Measurements from ENCODE around the gene FAAP100. TPM values are rescaled to one million over a fixed set of nuclear protein-coding genes. Genes with fewer than 3 reads are reported as not detected.
A peak's percentile ranks its signal among the peaks of the same experiment; 100 is the strongest.

FAAP100 gene
- total RNA-seq, 2 experiments from 2014 or later, result 40.5 to 42.7 TPM

DNA sequence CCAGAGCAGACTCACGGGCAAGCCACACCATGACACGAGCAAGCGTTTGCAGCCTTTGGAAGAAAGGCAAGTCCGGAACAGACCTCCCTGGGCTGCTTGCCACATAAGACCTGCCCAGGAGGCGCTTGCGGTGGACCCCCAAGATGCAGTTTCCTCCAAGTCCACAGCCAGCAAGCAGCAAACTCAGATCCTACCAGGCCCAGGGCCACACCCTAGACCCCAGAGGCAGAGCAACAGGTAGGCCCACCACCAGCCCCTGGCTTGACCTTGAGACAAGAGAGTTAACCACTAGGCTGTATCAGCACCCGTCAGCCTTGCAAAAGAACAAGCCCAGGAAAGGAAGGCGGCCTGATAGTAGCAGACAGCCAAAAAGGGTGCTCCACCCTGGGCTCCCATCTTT is 2.3 kb downstream of the FAAP100 start:
- intact Hi-C loops (cut with micrococcal nuclease), result no loop called here
- Mint-ChIP-seq H3K36me3 (ENCODE audit: low read depth) (peaks cover 19% of the 10 kb centered on the region), H3K9me3 (no peaks in the 10 kb centered on the region), H3K27me3 (no peaks in the 10 kb centered on the region), H3K27ac (peak overlapping the region; percentile 38), H3K4me1 (ENCODE audit: low read depth) (peaks cover 35% of the 10 kb centered on the region), H3K4me3 (peak overlapping the region; percentile 87)
- ATAC-seq (no peak), DNase-seq (no peak)
- TF ChIP-seq, protein P1, sequence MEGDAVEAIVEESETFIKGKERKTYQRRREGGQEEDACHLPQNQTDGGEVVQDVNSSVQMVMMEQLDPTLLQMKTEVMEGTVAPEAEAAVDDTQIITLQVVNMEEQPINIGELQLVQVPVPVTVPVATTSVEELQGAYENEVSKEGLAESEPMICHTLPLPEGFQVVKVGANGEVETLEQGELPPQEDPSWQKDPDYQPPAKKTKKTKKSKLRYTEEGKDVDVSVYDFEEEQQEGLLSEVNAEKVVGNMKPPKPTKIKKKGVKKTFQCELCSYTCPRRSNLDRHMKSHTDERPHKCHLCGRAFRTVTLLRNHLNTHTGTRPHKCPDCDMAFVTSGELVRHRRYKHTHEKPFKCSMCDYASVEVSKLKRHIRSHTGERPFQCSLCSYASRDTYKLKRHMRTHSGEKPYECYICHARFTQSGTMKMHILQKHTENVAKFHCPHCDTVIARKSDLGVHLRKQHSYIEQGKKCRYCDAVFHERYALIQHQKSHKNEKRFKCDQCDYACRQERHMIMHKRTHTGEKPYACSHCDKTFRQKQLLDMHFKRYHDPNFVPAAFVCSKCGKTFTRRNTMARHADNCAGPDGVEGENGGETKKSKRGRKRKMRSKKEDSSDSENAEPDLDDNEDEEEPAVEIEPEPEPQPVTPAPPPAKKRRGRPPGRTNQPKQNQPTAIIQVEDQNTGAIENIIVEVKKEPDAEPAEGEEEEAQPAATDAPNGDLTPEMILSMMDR (IDR thresholded peaks at IDR 0.05), result no peak
- CTCF ChIA-PET, result no interaction called here
- POLR2A ChIA-PET, result interaction anchor here (0.5 kb wide), 1 partner anchor 11 kb away, joined by 3 read pairs; no protein-coding TSS in a partner anchor

DNA sequence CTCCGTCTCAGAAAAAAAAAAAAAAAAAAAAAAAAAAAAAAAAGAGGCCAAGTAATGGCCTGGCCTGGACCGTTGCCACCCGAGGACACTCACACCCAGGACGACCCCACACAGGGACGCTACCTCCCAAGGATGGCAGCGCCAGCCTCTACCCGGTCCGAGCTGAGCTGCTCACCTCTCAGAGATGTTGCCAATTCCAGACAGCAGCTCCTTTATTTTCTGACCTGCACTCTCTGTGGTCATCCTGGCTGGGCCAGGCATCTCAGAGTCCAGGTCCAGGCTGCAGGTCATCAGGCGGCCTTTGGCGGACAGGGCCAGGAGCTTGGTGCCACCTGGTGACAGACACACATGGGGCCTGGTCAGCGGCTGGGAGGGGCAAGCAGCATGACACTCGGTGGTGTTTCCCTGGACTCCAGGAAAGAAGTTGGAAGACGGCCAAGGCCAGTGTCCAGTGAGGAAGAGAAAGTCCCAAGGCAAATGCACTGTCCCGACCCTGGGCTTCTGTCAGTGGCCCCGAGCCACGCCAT is 3.1 kb downstream of the FAAP100 start:
- Mint-ChIP-seq H3K27ac (no peak overlapping the region), H3K27me3 (no peaks in the 10 kb centered on the region), H3K9me3 (no peaks in the 10 kb centered on the region), H3K36me3 (ENCODE audit: low read depth) (peaks cover 18% of the 10 kb centered on the region), H3K4me1 (ENCODE audit: low read depth) (peaks cover 31% of the 10 kb centered on the region), H3K4me3 (no peak overlapping the region)
- ChIA-PET CTCF (no interaction called here), POLR2A (no interaction called here)
- TF ChIP-seq, protein P1 (IDR thresholded peaks at IDR 0.05), result no peak
- DNase-seq, result no peak
- ATAC-seq, result no peak
- intact Hi-C loops (cut with micrococcal nuclease), result no loop called here

DNA sequence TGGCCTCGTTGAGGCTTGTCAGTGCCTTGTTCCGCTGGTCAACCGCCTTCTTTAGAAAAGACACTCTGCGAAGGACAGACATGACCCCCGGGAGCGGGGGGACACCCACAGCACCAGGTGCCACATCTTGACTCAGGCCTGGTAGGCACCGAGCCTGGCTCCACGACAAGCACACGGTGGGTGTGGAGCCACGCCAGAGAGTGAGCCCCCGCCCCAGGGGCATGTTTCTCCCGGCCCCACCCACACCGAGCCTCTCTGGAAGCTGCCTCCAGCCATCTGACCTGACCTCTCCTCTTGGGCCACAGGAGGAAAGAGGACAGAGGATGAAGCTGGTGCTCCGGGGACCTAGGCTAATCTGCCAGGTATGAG is 4.6 kb downstream of the FAAP100 start:
- ATAC-seq (no peak), DNase-seq (no peak)
- ChIA-PET CTCF (no interaction called here), POLR2A (interaction anchor here (0.6 kb wide), 1 partner anchor 31 kb away, joined by 3 read pairs; no protein-coding TSS in a partner anchor)
- Mint-ChIP-seq H3K27me3 (no peaks in the 10 kb centered on the region), H3K4me3 (no peak overlapping the region), H3K9me3 (no peaks in the 10 kb centered on the region), H3K27ac (no peak overlapping the region), H3K36me3 (ENCODE audit: low read depth) (peaks cover 15% of the 10 kb centered on the region), H3K4me1 (ENCODE audit: low read depth) (peaks cover 23% of the 10 kb centered on the region)
- intact Hi-C loops (cut with micrococcal nuclease), result no loop called here
- TF ChIP-seq, protein P1 (IDR thresholded peaks at IDR 0.05), result no peak

DNA sequence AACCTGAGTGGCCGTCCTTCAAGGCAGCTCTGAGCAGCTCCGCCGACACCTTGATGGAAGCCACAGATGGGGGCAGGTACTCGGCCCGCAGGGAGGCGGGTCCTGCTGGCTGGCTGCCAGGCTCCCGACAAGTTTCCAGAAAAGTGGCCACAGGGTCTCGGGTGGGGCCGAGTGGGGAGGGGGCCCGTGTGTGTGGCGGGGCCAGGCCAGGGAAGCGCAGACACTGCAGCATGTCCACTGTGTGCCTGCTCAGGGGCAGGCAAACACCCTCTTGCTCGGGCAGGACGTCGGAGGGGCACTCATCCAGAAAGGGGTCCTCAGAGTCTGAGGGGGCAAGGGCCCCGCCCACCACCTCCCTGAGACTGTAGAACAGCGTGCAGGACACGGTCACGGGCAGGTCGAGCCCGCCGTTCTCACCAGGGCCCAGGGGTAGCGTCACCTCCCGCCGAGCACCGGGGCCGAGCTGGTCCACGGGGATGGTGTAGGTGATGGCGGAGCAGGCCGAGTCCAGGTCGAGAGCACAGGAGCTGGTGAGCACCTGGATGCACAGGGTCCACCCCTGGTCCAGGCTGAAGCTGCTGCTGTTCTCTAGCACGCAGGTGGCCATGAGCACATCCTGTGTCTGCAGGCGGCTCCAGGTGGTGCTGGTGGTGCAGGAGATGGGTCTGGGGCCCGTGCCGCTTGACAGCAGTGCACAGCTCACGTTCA is 5.1 kb downstream of the FAAP100 start:
- Mint-ChIP-seq H3K9me3 (no peaks in the 10 kb centered on the region), H3K4me3 (no peak overlapping the region), H3K27me3 (no peaks in the 10 kb centered on the region), H3K36me3 (ENCODE audit: low read depth) (peaks cover 15% of the 10 kb centered on the region), H3K4me1 (ENCODE audit: low read depth) (peaks cover 23% of the 10 kb centered on the region), H3K27ac (no peak overlapping the region)
- intact Hi-C loops (cut with micrococcal nuclease), result no loop called here
- DNase-seq (no peak), ATAC-seq (no peak)
- ChIA-PET POLR2A (interaction anchor here (0.9 kb wide), 1 partner anchor 18 kb away, joined by 3 read pairs; no protein-coding TSS in a partner anchor), CTCF (no interaction called here)
- TF ChIP-seq, protein P1 (IDR thresholded peaks at IDR 0.05), result no peak

DNA sequence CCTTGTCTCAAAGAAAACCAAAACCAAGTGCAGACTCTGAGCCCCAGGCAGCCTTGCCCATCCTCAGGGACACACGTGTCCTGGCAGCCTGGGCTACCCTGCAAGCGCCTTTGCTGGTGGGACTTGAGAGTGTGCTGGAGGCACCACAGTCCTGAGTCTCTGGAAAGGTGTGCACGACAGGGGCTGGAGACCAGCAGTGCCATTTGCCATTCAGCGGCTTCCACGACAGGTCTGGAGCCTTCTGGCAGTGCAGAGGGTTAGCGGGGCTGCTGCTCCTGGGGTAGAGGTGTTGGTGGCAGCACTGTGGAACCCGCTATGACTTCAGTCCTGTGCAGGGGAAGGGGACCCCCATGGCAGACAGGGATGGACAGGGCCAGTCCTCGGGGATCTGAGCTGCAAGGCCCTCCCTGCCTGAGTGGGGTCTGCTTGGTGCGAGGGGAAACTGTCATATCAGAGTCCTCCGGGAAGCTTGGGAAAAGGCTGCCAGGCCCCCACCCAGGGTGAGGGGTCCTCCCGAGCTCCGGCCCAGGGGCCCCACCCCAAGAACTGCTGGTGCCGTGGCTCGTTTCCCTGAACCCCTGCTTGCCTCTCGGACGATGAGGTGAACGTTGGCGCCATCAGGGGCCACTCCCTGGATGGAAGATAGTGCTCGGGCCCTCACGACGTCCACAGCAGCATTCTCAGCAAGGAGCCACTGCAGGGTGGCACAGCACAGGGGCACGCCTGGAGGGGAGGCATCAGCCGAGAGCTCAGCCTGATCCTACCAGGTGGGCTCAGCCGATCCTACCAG is 6.8 kb downstream of the FAAP100 start:
- CTCF ChIA-PET, result no interaction called here
- H3K27me3 Mint-ChIP-seq, result no peaks in the 10 kb centered on the region
- no peak overlapping the region for H3K27ac Mint-ChIP-seq
- peaks cover 12% of the 10 kb centered on the region for H3K4me1 Mint-ChIP-seq (ENCODE audit: low read depth)
- intact Hi-C loops (cut with micrococcal nuclease), result no loop called here
- H3K9me3 Mint-ChIP-seq, result no peaks in the 10 kb centered on the region
- POLR2A ChIA-PET, result no interaction called here
- H3K4me3 Mint-ChIP-seq, result no peak overlapping the region
- TF ChIP-seq, protein P1 (IDR thresholded peaks at IDR 0.05), result no peak
- no peak for DNase-seq
- no peak for ATAC-seq
- peaks cover 17% of the 10 kb centered on the region for H3K36me3 Mint-ChIP-seq (ENCODE audit: low read depth)

All from activated CD8-positive, alpha-beta T cell treated with anti-CD3 and anti-CD28 coated beads for 36 hours (primary cell).